ENCODE results near the gene LMAN1L.
A peak's percentile ranks its signal among the peaks of the same experiment; 100 is the strongest.

Gene LMAN1L

DNA sequence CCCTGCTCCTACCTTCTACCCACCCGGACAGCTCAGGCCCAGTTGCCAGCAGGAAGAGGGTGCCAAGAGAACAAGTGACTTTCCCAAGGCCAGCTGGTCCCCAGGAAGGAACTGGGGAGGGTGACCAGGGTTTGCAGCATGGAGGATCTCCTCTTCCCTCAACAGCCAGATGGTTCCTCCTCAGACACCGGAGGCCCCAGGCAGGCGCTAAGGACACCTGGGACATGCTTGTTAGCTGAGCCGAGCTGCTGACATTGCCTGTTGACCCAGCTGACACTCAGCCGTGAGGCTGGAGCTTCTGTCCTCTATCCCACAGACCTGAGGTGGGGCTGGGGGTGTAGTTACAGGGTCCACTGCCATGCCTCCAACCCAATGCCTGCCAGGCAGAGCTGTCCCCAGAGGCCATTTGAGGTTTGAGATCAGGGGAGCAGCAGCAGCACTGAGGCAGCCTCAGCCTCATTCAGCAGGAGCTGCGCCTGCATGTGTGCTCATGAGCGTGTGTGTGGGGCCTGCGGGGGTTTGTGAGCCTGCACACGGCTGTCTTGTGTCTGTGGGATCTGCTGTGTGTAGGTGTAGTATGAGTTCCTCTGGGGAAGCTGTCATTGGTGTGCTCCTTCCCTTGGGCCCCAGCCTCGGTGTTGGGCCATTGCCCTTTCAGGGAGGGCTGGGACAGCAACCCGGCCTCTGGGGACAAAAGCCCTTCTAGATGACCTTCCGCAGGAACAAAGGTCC lies 20.9 kb downstream of the LMAN1L start:
- Histone ChIP-seq H3K4me3 (ENCODE audit: insufficient read length, low read depth) (no peak overlapping the region), H3K9ac (ENCODE audit: insufficient read length, low read depth) (no peak overlapping the region), H3K36me3 (ENCODE audit: insufficient read depth, insufficient read length, low read length) (peaks cover 25% of the 10 kb centered on the region), H3K4me1 (ENCODE audit: insufficient read depth, insufficient read length) (peaks cover 26% of the 10 kb centered on the region), H3K9me3 (ENCODE audit: insufficient read depth, low read length) (no peaks in the 10 kb centered on the region), H3K27me3 (ENCODE audit: insufficient read depth, insufficient read length) (peaks cover under 1% of the 10 kb centered on the region)
- TF ChIP-seq SUZ12 (IDR thresholded peaks at IDR 0.05; ENCODE audit: extremely low read depth, insufficient read depth, insufficient read length) (no peak), ZNF274 (IDR thresholded peaks at IDR 0.05; ENCODE audit: low read depth, low read length) (no peak), YY1 (IDR thresholded peaks at IDR 0.05; ENCODE audit: insufficient read depth, insufficient read length) (no peak)
- no peak for DNase-seq (ENCODE audit: low read depth, low spot score)

DNA sequence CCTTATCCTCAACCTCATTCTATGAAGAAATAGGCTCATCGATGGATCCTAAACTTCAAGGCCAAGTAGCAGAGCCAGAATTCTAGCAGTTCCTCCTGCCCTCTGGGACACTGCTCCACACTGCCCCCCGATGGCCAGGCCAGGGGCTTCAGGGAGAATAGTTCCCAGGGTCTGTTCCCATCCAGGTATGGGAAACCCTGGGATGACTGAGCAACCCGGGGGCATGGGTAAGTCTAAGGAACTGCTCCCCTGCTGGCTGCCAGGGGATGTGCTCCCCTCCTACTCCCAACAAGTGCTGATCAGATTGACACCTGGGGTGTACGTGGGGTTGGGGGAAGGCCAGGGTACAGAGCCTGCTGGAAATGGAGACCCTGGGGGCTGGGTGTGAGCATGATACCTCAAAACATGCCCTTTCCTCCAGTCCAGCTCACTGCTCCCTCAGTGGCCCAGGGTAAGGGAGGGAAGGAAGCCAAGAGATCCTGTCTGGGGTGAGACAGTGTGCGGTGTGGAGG lies 22.7 kb downstream of the LMAN1L start:
- H3K9me3 ChIP-seq (ENCODE audit: insufficient read depth, low read length), result no peaks in the 10 kb centered on the region
- peaks cover 34% of the 10 kb centered on the region for H3K4me1 ChIP-seq (ENCODE audit: insufficient read depth, insufficient read length)
- no peak overlapping the region for H3K4me3 ChIP-seq (ENCODE audit: insufficient read length, low read depth)
- no peaks in the 10 kb centered on the region for H3K27me3 ChIP-seq (ENCODE audit: insufficient read depth, insufficient read length)
- H3K36me3 ChIP-seq (ENCODE audit: insufficient read depth, insufficient read length, low read length), result peaks cover 38% of the 10 kb centered on the region
- TF ChIP-seq YY1 (IDR thresholded peaks at IDR 0.05; ENCODE audit: insufficient read depth, insufficient read length), result no peak
- TF ChIP-seq ZNF274 (IDR thresholded peaks at IDR 0.05; ENCODE audit: low read depth, low read length), result no peak
- TF ChIP-seq SUZ12 (IDR thresholded peaks at IDR 0.05; ENCODE audit: extremely low read depth, insufficient read depth, insufficient read length), result no peak
- DNase-seq (ENCODE audit: low read depth, low spot score), result peak; percentile 79
- no peak overlapping the region for H3K9ac ChIP-seq (ENCODE audit: insufficient read length, low read depth)

DNA sequence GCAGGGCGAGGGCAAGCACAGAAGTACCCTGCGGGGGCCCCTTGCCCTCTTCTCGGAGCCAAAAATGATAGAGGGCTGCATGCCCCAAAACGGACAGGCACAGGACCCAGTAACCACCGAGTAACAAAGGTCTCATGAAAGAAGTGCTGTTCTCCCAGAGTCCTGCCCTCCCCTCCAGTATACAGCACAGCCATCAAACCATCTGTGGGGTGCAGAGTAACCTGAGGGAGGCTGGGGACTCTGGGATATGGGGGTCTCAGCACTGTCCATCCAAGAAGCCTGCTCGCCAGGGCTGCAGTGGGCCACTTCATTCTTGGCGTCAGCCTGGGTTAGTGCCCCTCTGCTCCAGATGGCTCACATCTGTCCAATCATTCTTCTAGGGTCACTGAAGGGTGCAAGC lies 24.2 kb downstream of the LMAN1L start:
- peaks cover 49% of the 10 kb centered on the region for H3K36me3 ChIP-seq (ENCODE audit: insufficient read depth, insufficient read length, low read length)
- no peak for DNase-seq (ENCODE audit: low read depth, low spot score)
- no peak overlapping the region for H3K4me3 ChIP-seq (ENCODE audit: insufficient read length, low read depth)
- TF ChIP-seq YY1 (IDR thresholded peaks at IDR 0.05; ENCODE audit: insufficient read depth, insufficient read length) (no peak), SUZ12 (IDR thresholded peaks at IDR 0.05; ENCODE audit: extremely low read depth, insufficient read depth, insufficient read length) (no peak), ZNF274 (IDR thresholded peaks at IDR 0.05; ENCODE audit: low read depth, low read length) (no peak)
- H3K9me3 ChIP-seq (ENCODE audit: insufficient read depth, low read length), result no peaks in the 10 kb centered on the region
- H3K9ac ChIP-seq (ENCODE audit: insufficient read length, low read depth), result no peak overlapping the region
- no peaks in the 10 kb centered on the region for H3K27me3 ChIP-seq (ENCODE audit: insufficient read depth, insufficient read length)
- H3K4me1 ChIP-seq (ENCODE audit: insufficient read depth, insufficient read length), result peaks cover 44% of the 10 kb centered on the region

- no peak overlapping the region for H3K9ac ChIP-seq (ENCODE audit: insufficient read length, low read depth)
- no peaks in the 10 kb centered on the region for H3K9me3 ChIP-seq (ENCODE audit: insufficient read depth, low read length)
- DNase-seq (ENCODE audit: low read depth, low spot score), result no peak
- peaks cover 46% of the 10 kb centered on the region for H3K4me1 ChIP-seq (ENCODE audit: insufficient read depth, insufficient read length)
- no peaks in the 10 kb centered on the region for H3K27me3 ChIP-seq (ENCODE audit: insufficient read depth, insufficient read length)
- no peak overlapping the region for H3K4me3 ChIP-seq (ENCODE audit: insufficient read length, low read depth)
- peaks cover 49% of the 10 kb centered on the region for H3K36me3 ChIP-seq (ENCODE audit: insufficient read depth, insufficient read length, low read length)
- TF ChIP-seq YY1 (IDR thresholded peaks at IDR 0.05; ENCODE audit: insufficient read depth, insufficient read length) (no peak), ZNF274 (IDR thresholded peaks at IDR 0.05; ENCODE audit: low read depth, low read length) (no peak), SUZ12 (IDR thresholded peaks at IDR 0.05; ENCODE audit: extremely low read depth, insufficient read depth, insufficient read length) (no peak)
Measured at GRCh38 chr15:74837482-74838136, 25.0 kb downstream of the LMAN1L start.

DNA sequence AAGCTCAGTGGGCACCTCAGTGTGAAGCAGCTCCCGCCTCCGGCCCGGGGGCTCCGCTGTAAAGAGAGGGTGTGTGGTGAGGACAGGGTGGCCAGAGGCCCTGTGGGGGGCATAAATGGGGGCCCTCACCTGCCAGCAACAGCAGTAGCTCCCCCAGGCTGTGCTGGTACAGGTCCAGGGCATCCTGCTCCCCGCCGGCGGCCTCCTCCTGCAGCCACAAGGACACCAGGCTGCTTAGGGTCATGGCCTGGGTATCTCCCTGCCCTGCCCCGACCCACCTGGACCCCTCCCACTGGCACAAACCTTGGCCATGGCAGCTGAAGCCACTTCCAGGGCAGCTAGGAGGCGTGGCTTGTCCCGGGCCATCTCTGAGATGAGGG lies 25.5 kb downstream of the LMAN1L start:
- DNase-seq (ENCODE audit: low read depth, low spot score), result no peak
- Histone ChIP-seq H3K36me3 (ENCODE audit: insufficient read depth, insufficient read length, low read length) (peaks cover 49% of the 10 kb centered on the region), H3K9me3 (ENCODE audit: insufficient read depth, low read length) (no peaks in the 10 kb centered on the region), H3K27me3 (ENCODE audit: insufficient read depth, insufficient read length) (no peaks in the 10 kb centered on the region), H3K9ac (ENCODE audit: insufficient read length, low read depth) (peak overlapping the region; percentile 34), H3K4me3 (ENCODE audit: insufficient read length, low read depth) (no peak overlapping the region), H3K4me1 (ENCODE audit: insufficient read depth, insufficient read length) (peaks cover 40% of the 10 kb centered on the region)
- TF ChIP-seq SUZ12 (IDR thresholded peaks at IDR 0.05; ENCODE audit: extremely low read depth, insufficient read depth, insufficient read length), result no peak

DNA sequence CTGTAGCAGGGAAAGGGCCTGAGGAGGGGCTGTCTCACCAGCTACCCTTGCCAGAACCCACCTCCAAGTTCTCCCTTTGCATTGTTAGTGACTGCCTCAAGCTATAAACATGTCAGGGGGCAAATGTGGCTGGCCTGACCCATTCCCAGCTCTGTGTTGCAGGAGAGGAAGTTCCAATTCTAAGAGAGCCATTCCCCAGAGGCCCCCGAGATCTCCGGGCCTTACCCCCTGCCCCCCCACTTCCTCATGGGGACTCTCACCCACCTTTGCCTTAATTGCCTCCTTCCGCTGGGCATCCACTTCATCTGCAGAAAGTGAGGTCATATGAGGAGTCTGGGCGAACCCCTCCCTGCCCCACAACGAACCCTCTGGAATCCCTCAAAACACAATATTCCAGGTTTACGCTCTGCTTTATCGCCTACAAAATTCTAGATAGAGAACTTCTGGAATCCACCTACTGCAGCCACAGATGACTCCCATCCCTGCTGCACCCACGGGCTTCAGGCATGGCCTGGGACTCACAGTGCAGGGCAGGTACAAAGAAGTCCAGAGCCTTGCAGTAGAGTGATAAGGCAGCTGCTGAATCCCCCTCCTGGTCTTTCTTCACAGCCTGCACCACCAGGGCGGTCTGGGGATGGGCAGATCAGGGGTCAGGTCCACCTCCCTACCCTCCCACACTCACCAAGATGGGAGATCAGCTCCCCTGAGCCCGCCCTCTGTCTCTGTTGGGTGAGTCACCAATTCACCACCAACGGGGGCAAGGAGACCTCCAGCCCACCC lies 26.3 kb downstream of the LMAN1L start:
- H3K4me3 ChIP-seq (ENCODE audit: insufficient read length, low read depth), result no peak overlapping the region
- peaks cover 40% of the 10 kb centered on the region for H3K4me1 ChIP-seq (ENCODE audit: insufficient read depth, insufficient read length)
- peak overlapping the region; percentile 42 for H3K9ac ChIP-seq (ENCODE audit: insufficient read length, low read depth)
- H3K36me3 ChIP-seq (ENCODE audit: insufficient read depth, insufficient read length, low read length), result peaks cover 49% of the 10 kb centered on the region
- no peaks in the 10 kb centered on the region for H3K27me3 ChIP-seq (ENCODE audit: insufficient read depth, insufficient read length)
- H3K9me3 ChIP-seq (ENCODE audit: insufficient read depth, low read length), result no peaks in the 10 kb centered on the region
- no peak for TF ChIP-seq YY1 (IDR thresholded peaks at IDR 0.05; ENCODE audit: insufficient read depth, insufficient read length)
- no peak for TF ChIP-seq ZNF274 (IDR thresholded peaks at IDR 0.05; ENCODE audit: low read depth, low read length)
- no peak for TF ChIP-seq SUZ12 (IDR thresholded peaks at IDR 0.05; ENCODE audit: extremely low read depth, insufficient read depth, insufficient read length)
- DNase-seq (ENCODE audit: low read depth, low spot score), result no peak

Data from NT2/D1 (cell line).